Peyer's patch (tissue), 4 donors: ENCODE data around the gene CCNI2. TPM values are rescaled to one million over a fixed set of nuclear protein-coding genes. Genes with fewer than 3 reads are reported as not detected.

Experiments used
- DNase-seq, 3 donors: peaks; one replicate each; pipeline ENCODE4 v3.0.0-alpha.2; 2017 to 2019
- H3K27ac ChIP-seq, 4 donors: fragments of 200-600 bp; sonication (generic); one replicate each; pipeline ENCODE4 v1.5.1; 2016 to 2019
- H3K27me3 ChIP-seq, 2 donors: fragments of 200-600 bp; sonication (generic); one replicate each; pipeline ENCODE4 v1.5.1; 2019
- H3K36me3 ChIP-seq, 3 donors: fragments of 200-600 bp; sonication (generic); one replicate each; pipeline ENCODE4 v1.5.1; 2016 to 2019
- H3K4me1 ChIP-seq, 4 donors: fragments of 200-600 bp; sonication (generic); one replicate each; pipeline ENCODE4 v1.5.1; 2016 to 2019
- H3K4me3 ChIP-seq, 4 donors: fragments of 200-600 bp; sonication (generic); 1 replicate in 3 of 4; 2 replicates in 1 of 4; pipeline ENCODE4 v1.5.1; 2016 to 2019; ENCODE audit warnings: mild to moderate bottlenecking in 1 of 4
- H3K9me3 ChIP-seq, 4 donors: fragments of 200-600 bp; sonication (generic); one replicate each; pipeline ENCODE4 v1.5.1; 2016 to 2019; ENCODE audit warnings: mild to moderate bottlenecking in 1 of 4
- CTCF ChIP-seq, 6 experiments: fragments of 450-650 bp in 4 of 6; fragments of 200-600 bp in 2 of 6; sonication (generic) in 1 of 6; IDR thresholded peaks; one replicate each; pipeline ENCODE4 v1.5.1; 2017 to 2019; ENCODE audit warnings: antibody characterized with exemption in 6 of 6, mild to moderate bottlenecking in 3 of 6, moderate library complexity in 1 of 6
- POLR2A ChIP-seq, 2 donors: fragments of 450-650 bp; IDR thresholded peaks; one replicate each; pipeline ENCODE4 v1.5.1; 2017; ENCODE audit warnings: antibody characterized with exemption in 2 of 2, mild to moderate bottlenecking in 2 of 2, moderate library complexity in 2 of 2
- total RNA-seq, 4 donors: library from RNA; depleted of rRNA; stranded (reverse); fragments of >200 nt; gene quantifications; one replicate each; pipeline ENCODE4 v1.1.0, GENCODE V29; 2016

Gene CCNI2
- total RNA-seq, 4 donors from 2014 or later = 7.1 to 30.8 (median 11.7) TPM

DNA sequence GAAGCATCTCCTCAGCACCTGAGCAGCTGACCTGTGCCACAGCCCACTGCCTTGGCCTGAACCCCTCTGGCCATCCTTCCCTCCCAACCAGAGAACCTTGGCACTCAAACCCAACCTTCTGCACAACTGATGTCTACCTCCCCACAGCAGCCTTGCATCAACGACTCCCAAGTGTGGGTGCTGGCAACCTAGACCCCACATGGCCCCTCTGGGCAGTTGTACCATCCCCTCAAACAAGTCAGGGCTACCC lies 19.5 kb downstream of the CCNI2 start:
- peaks cover 0 to 14% (median 0%) of the 10 kb centered on the region in 4 donors for H3K4me1 ChIP-seq
- H3K27ac ChIP-seq = no peak overlapping the region
- TF ChIP-seq POLR2A (IDR thresholded peaks at IDR 0.05) (no peak), CTCF (IDR thresholded peaks at IDR 0.05) (no peak)
- H3K36me3 ChIP-seq = peaks cover 0 to 36% (median 0%) of the 10 kb centered on the region in 3 donors
- H3K9me3 ChIP-seq = no peaks in the 10 kb centered on the region
- no peak overlapping the region for H3K4me3 ChIP-seq
- no peaks in the 10 kb centered on the region for H3K27me3 ChIP-seq
- no peak for DNase-seq

- Histone ChIP-seq H3K36me3 (peaks cover 0 to 32% (median 0%) of the 10 kb centered on the region in 3 donors), H3K27me3 (no peaks in the 10 kb centered on the region), H3K9me3 (no peaks in the 10 kb centered on the region), H3K27ac (no peak overlapping the region), H3K4me3 (no peak overlapping the region), H3K4me1 (peaks cover 0 to 14% (median 0%) of the 10 kb centered on the region in 4 donors)
- TF ChIP-seq POLR2A (IDR thresholded peaks at IDR 0.05) = no peak
- no peak for TF ChIP-seq CTCF (IDR thresholded peaks at IDR 0.05)
- DNase-seq = peak in 2 of 3 donors; percentile 15 to 40
These were observed 19.9 kb downstream of the CCNI2 start for GRCh38 chr5:132767150-132767549.

DNA sequence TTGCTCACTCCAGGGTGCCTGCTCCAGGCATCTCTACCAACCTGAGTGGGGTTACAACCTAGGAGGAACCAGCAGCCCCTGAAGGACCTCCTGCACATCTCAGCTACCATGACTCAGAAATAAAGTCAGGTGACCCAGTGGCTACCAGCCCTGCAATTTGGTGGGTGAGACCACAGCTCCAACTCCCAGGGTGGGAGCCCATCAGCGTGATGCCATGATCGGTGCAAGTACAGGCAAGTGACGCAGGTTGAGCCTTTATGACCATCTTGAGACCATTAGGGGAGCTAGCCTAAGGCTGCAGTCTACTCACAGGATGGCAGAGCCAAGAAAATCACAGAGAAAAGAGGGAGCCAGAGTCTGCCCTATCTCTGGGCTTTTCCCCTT lies 21.3 kb downstream of the CCNI2 start:
- H3K4me1 ChIP-seq = peaks cover 0 to 14% (median 0%) of the 10 kb centered on the region in 4 donors
- H3K27ac ChIP-seq = peak overlapping the region in 1 of 4 donors; percentile 17
- TF ChIP-seq CTCF (IDR thresholded peaks at IDR 0.05) = no peak
- TF ChIP-seq POLR2A (IDR thresholded peaks at IDR 0.05) = no peak
- no peaks in the 10 kb centered on the region for H3K27me3 ChIP-seq
- peaks cover 0 to 19% (median 0%) of the 10 kb centered on the region in 3 donors for H3K36me3 ChIP-seq
- DNase-seq = peak in 1 of 3 donors; percentile 39
- no peaks in the 10 kb centered on the region for H3K9me3 ChIP-seq
- no peak overlapping the region for H3K4me3 ChIP-seq

GRCh38 chr5:132770476-132771159 lies 23.4 kb downstream of the CCNI2 start:
- H3K4me3 ChIP-seq = no peak overlapping the region
- DNase-seq = peak in 2 of 3 donors; percentile 24 to 34
- H3K4me1 ChIP-seq = peaks cover 0 to 31% (median 0%) of the 10 kb centered on the region in 4 donors
- no peaks in the 10 kb centered on the region for H3K9me3 ChIP-seq
- no peak for TF ChIP-seq CTCF (IDR thresholded peaks at IDR 0.05)
- no peak for TF ChIP-seq POLR2A (IDR thresholded peaks at IDR 0.05)
- no peaks in the 10 kb centered on the region for H3K36me3 ChIP-seq
- no peaks in the 10 kb centered on the region for H3K27me3 ChIP-seq
- H3K27ac ChIP-seq = peak overlapping the region in 1 of 4 donors; percentile 18

DNA sequence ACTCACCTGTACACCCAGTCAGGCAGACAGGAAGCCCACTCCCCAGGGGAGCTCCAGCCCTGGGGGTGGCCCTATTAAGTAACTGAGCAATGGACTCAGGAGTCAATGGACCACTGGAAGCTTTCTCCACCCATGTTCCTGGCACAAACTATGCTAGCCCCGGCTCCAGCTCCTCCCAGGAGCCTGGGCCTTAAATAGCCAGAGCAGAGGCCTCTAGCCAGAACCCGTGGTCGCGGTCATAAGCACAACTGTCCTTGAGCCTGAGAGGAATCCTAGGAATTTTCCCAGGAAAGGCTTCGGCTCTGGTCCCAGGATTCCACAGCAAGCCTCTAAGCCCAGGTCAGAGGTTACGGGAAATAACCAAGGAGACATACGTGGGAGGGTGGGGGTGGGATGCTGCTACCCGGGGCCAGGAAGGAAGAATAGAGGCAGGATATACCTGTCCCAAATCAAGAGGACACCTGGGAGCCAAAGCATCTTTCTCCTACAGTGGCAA lies 24.3 kb downstream of the CCNI2 start:
- Histone ChIP-seq H3K4me1 (peaks cover 0 to 40% (median under 1%) of the 10 kb centered on the region in 4 donors), H3K9me3 (no peaks in the 10 kb centered on the region), H3K27me3 (no peaks in the 10 kb centered on the region), H3K4me3 (no peak overlapping the region), H3K27ac (peak overlapping the region in 2 of 4 donors; percentile 10 to 42), H3K36me3 (no peaks in the 10 kb centered on the region)
- DNase-seq = peak in 1 of 3 donors; percentile 44
- TF ChIP-seq POLR2A (IDR thresholded peaks at IDR 0.05) (no peak), CTCF (IDR thresholded peaks at IDR 0.05) (no peak)
